ENCODE measurements around the gene SPRR2G.
"Not testable (repeated sequence)": the region's sequence is repeated elsewhere in the genome, so short reads cannot be mapped to it uniquely, and the experiment has no call there.

SPRR2G gene

DNA sequence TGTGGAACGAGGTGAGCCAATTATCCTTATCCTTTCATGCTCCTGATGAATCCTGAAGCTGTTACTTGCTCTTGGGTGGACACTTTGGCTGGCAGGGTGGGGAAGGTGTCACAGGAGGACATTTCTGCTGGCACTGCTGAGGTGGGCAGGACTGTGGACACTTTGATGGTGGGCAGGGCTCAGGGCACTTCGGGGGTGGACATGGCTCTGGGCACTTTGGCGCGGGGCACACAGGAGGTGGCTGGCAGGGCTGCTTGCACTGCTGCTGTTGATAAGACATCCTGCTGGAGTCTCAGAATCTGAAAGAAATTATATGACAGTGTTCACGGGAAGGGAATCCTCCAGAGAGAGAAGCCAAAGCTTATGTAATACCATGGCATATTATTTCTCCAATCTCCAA is 38.2 kb downstream of the SPRR2G start:
- DNase-seq: not testable (repeated sequence)

DNA sequence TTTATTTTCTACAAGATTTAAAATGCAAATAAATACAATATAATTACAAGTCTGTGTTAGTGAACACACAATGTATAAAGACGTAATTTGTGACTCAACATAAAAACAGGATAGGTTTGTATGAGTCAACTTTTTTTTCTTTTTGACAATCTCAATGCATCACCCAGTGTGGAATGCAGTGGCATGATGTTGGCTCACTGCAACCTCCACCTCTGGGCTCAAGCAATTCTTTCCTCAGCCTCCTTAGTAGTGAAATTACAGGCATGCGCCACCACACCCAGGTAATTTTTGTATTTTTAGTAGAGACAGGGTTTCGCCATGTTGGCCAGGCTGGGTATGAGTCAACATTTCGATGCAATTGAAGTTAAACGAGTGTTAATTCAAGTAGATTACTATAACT is 50.4 kb downstream of the SPRR2G start:
- no peak for DNase-seq
